H7 (cell line): ENCODE results near the gene ANP32E. TPM values are rescaled to one million over a fixed set of nuclear protein-coding genes. Genes with fewer than 3 reads are reported as not detected.
"Not testable (repeated sequence)": the region's sequence is repeated elsewhere in the genome, so short reads cannot be mapped to it uniquely, and the experiment has no call there.

Experiments used
- DNase-seq: peaks from one replicate; pipeline ENCODE4 v3.0.0; 2012
- H3K27me3 ChIP-seq: 2 replicates; pipeline ENCODE4 v1.6.0; 2011; ENCODE audit warnings: mild to moderate bottlenecking, low read length; ENCODE audit not compliant: control insufficient read depth, insufficient read depth
- H3K36me3 ChIP-seq: replicated peaks from 2 replicates; pipeline ENCODE4 v1.5.1; 2011; ENCODE audit warnings: low read length; ENCODE audit not compliant: control insufficient read depth, insufficient read depth
- H3K4me3 ChIP-seq: 2 replicates; pipeline ENCODE4 v1.5.1; 2011; ENCODE audit warnings: low read depth, mild to moderate bottlenecking, control low read depth, low read length, moderate library complexity; ENCODE audit not compliant: insufficient read depth
- total RNA-seq: library from RNA; depleted of rRNA; stranded (reverse); fragments of >200 nt; shearing (Covaris generic); gene quantifications from 2 replicates; pipeline ENCODE4 v1.2.3, GENCODE V29; 2014

Gene ANP32E
- total RNA-seq, 1 experiment from 2014 or later: 83.8 TPM

DNA sequence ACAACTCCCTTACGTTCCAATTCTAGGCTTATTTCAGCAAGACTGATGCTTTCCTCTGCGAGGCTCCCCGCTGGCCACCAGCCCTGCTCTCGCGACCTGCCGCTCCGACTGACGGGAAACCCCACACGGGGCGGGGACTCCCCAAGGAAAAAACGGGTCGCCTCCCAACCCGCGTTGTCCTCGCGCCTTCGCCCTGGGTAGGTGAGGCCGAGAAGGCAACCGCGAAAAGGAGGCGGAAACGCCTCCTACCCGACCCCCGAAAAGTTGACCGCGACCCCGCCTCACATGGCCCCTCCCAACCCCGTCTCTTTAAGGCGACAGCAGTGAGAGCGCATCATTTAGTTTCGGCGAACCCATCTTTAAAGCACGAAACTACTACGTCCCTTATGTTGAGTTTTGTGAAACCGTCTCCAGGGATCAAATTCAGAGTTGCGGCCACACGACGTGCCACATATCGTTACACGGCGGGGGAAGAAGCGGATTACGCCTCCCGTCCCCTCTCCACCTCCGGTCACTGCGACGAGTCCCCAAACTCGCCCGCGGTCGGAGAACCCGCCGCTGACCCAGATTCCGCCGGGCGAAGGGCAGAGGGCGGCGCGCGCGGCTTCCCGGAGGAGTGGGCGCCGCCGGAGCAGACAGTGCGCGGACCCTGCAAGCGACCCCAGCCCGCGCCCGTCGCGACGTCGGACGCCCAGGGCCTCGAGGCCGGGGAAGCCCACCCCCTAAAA, 1.2 kb downstream of the ANP32E start:
- peak overlapping the region; percentile 94 for H3K4me3 ChIP-seq
- no peaks in the 10 kb centered on the region for H3K27me3 ChIP-seq
- no peaks in the 10 kb centered on the region; the same call in none of the 2 replicates for H3K36me3 ChIP-seq
- peak; percentile 90 for DNase-seq

DNA sequence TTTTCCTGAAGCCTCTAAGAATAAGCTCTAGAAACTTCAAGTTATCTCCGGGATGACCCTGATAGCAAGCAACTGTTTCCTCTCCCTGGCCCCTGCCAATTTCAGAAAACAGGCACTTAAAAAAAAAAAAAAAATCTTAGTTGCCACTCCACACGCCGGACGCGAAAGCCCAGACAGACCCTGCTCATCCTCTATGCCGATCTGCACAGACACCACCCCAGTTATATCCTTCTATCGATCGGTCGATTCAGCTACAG, 1.7 kb downstream of the ANP32E start:
- no peaks in the 10 kb centered on the region for H3K27me3 ChIP-seq
- DNase-seq: no peak
- H3K36me3 ChIP-seq: no peaks in the 10 kb centered on the region; the same call in none of the 2 replicates
- H3K4me3 ChIP-seq: peak overlapping the region; percentile 94

DNA sequence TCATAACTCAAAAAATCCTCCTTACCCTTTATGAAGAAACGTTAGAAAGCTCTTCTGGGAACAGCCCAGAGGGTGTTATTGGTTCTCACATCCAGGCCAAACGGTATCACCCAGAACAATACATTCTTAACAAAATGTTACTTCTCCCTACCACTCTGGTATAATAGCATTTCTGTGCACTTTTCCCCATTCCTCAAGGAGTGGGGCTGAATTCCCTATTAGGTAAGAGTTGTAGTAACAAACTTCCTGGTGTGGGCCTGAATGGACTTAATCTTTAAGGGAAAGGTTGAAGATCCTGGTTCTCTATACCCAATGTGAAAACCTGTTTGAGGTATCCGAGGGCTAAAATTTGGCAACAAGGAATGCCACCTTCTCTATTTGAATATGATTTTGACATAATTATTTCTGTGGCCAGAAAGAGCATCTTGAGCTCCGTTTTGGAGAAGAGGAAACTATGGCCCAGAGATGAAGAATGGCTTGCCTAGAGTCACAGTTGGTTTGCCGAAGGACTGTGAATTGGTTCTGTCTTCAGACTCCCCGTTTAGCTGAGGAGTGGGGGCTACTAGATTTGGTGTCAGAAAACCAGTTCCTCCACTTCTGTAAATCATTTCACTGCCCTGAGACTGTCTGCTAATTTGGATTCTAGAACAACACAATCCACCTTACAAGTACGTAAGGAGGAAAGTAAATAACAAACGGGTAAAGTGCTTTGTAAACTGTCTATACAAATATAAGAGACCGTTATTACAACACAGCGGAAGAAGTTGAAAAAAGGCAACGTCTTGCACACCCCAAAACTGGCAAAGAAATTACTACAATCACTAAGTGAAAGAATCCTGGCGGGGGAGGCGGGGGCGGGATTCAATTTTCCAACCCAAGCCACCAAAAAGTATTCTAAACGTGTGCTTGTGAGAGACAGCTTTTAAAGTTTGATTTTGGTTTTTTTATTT, 2.3 kb downstream of the ANP32E start:
- DNase-seq: no peak
- H3K36me3 ChIP-seq: no peaks in the 10 kb centered on the region; the same call in none of the 2 replicates
- peak overlapping the region; percentile 94 for H3K4me3 ChIP-seq
- no peaks in the 10 kb centered on the region for H3K27me3 ChIP-seq

DNA sequence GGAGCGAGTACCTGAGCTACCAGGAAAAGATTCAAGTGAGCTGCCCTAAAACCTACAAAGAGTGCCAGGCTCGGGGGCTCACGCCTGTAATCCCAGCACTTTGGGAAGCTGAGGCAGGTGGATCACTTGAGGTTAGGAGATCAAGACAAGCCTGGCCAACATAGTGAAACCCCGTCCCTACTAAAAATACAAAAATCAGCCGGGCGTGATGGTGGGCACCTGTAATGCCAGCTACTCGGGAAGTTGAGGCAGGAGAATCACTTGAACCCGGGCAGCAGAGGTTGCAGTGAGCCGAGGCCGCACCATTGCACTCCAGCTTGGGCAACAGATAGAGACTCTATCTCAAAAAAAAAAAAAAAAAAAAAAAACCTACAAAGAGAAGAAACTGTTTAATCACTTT, 3.0 kb downstream of the ANP32E start:
- H3K27me3 ChIP-seq, H3K36me3 ChIP-seq, DNase-seq, H3K4me3 ChIP-seq: not testable (repeated sequence)

DNA sequence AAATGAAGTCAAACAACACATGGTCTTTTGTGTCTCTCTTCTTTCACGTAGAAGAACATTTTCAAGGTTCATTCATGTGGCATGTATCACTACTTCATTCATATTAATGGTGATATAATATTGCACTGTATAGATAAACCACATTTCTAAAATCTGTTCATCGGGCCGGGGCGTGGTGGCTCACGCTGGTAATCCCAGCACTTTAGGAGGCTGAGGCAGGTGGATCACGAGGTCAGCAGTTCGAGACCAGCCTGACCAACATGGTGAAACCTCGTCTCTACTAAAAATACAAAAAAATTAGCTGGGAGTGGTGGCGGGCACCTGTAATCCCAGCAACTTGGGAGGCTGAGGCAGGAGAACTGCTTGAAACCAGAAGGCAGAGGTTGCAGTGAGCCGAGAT, 7.7 kb downstream of the ANP32E start:
- peaks cover 16% of the 10 kb centered on the region for H3K36me3 ChIP-seq
- DNase-seq, H3K4me3 ChIP-seq, H3K27me3 ChIP-seq: not testable (repeated sequence)

DNA sequence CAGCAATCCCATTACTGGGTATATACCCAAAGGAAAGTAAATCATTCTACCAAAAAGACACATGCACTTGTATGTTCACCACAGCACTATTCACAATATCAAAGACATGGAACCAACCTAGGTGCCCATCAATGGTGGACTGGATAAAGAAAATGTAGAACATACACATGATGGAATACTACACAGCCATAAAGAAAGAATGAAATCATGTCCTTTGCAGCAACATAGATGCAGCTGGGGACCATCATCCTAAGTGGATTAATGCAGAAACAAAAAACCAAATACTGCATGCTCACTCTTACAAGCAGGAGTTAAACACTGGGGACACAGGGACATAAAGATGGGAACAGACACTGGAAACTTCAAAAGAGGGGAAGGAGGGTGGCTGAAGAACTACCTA, 8.7 kb downstream of the ANP32E start:
- peaks cover 17% of the 10 kb centered on the region for H3K36me3 ChIP-seq
- no peak for DNase-seq
- no peak overlapping the region for H3K4me3 ChIP-seq
- no peaks in the 10 kb centered on the region for H3K27me3 ChIP-seq

DNA sequence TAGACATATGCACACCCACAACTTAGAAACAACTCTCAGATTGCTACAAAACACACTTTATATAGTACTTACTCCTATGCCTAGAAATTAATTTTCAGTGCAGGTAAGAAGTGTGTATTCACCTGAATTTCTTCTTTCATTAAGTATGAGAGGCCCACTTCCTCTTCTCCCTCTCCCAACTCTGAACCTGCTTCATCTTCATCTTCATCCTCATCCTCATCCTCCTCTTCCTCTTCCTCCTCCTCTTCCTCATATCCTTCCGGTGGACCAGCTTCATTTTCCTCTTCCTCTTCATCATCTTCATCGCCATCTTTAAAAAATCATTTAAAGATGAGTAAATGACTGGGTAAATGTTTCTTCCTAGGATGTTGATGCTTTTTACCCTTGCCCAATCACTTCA, 9.4 kb downstream of the ANP32E start:
- peaks cover 17% of the 10 kb centered on the region for H3K36me3 ChIP-seq

DNA sequence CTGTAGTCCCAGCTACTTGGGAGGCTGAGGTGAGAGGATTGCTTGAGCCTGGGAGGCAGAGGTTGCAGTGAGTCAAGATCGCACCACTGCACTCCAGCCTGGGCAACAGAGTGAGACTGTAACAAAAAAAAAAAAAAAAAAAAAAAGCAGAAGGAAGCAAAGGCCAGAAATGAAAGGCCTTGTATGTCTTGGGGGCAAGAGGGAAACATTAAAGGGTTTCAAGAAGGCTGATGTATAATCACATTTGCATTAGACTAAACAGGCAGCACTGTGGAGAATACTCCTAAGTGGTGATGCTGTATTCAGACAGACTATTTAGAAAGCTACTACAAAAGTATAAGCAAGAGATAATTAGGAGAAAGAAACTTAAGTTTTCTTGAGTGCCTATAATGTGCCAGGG, 10.4 kb downstream of the ANP32E start:
- Histone ChIP-seq H3K36me3 (peaks cover 18% of the 10 kb centered on the region), H3K27me3 (no peaks in the 10 kb centered on the region), H3K4me3 (no peak overlapping the region)
- DNase-seq: no peak

More for the DNA sequence above, 9.4 kb downstream of the ANP32E start:
- DNase-seq: no peak
- Histone ChIP-seq H3K27me3 (no peaks in the 10 kb centered on the region), H3K4me3 (no peak overlapping the region)

DNA sequence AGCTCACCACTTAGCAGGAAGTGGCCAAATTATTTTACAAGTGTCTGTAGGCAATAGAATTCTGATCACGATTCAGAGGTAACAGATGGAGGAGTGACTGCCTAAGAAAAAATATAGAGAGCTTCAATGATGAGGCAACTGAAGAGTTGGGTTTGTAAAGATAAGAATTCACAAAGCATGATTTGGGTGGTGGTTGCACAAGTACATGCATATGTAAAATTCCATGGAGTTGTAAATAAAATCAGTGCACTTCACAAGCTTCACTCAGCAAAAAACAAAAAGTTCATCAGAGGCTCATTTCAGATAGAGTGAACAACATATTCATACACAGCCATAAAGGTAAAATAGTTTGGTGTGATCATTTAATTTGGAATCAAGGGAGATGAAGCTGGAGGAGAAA, 10.9 kb downstream of the ANP32E start:
- Histone ChIP-seq H3K36me3 (peaks cover 18% of the 10 kb centered on the region), H3K27me3 (no peaks in the 10 kb centered on the region), H3K4me3 (no peak overlapping the region)
- no peak for DNase-seq

DNA sequence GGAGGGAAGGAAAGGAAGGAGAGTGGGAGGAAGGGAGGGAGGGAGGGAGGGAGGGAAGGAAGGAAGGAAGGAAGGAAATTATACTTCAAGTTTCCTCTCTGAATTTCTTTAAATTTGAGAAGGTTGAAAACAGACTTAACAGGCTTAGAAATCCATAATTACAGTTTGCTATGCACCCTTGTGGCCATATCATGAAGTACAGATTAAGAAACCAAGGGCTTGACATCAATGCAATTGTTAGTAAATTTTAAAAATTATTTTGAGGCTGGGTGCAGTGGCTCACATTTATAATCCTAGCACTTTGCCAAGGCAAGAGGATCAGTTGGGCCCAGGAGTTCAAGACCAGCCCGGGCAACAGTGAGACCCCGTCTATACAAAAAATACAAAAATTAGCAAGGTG, 14.4 kb downstream of the ANP32E start:
- Histone ChIP-seq H3K4me3 (no peak overlapping the region), H3K36me3 (peaks cover 16% of the 10 kb centered on the region)
- no peak for DNase-seq

DNA sequence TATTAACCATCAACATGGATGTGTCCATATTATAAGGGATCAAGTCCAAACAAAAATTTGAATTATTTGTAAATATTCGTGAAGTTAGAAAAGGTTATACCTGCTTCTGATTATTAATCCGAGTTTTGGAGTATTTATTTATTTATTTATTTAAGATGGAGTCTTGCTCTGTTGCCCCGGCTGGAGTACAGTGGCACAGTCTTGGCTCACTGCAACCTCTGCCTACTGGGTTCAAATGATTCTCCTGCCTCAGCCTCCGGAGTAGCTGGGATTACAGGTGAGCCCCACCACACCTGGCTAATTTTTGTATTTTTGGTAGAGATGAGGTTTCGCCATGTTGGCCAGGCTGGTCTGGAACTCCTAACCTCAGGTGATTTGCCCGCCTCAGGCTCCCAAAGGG, 20.1 kb downstream of the ANP32E start:
- DNase-seq, H3K36me3 ChIP-seq, H3K4me3 ChIP-seq, H3K27me3 ChIP-seq: not testable (repeated sequence)

More for the DNA sequence above, 14.4 kb downstream of the ANP32E start:
- H3K27me3 ChIP-seq: no peaks in the 10 kb centered on the region

DNA sequence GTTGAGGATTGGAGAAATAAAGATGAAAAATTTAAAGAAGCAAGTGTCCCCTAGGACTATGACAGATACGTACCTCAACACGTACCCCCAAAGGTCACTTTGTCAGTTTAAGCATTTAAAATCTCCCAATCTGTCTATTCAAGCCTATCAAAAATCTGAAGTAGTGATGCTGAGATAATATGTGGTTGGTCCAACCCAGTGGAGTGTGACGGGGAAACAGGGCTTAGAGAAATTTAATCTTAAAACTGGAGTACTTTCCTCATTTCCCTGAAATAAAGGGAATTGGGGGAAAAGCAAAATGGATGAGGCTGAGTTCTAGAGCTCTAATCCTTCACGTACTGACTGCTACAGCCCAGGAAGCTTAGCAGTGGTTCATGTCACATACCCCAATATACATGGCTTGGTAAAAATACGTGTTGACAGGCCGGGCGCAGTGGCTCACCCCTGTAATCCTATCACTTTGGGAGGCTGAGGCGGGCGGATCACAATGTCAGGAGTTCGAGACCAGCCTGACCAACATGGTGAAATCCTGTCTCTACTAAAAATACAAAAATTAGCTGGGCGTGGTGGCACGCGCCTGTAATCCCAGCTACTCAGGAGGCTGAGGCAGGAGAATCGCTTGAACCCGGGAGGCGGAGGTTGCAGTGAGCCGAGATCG, 21.7 kb downstream of the ANP32E start:
- H3K36me3 ChIP-seq, DNase-seq, H3K27me3 ChIP-seq: not testable (repeated sequence)
- H3K4me3 ChIP-seq: peak overlapping the region; percentile 41; the same call in 1 of the 2 replicates

DNA sequence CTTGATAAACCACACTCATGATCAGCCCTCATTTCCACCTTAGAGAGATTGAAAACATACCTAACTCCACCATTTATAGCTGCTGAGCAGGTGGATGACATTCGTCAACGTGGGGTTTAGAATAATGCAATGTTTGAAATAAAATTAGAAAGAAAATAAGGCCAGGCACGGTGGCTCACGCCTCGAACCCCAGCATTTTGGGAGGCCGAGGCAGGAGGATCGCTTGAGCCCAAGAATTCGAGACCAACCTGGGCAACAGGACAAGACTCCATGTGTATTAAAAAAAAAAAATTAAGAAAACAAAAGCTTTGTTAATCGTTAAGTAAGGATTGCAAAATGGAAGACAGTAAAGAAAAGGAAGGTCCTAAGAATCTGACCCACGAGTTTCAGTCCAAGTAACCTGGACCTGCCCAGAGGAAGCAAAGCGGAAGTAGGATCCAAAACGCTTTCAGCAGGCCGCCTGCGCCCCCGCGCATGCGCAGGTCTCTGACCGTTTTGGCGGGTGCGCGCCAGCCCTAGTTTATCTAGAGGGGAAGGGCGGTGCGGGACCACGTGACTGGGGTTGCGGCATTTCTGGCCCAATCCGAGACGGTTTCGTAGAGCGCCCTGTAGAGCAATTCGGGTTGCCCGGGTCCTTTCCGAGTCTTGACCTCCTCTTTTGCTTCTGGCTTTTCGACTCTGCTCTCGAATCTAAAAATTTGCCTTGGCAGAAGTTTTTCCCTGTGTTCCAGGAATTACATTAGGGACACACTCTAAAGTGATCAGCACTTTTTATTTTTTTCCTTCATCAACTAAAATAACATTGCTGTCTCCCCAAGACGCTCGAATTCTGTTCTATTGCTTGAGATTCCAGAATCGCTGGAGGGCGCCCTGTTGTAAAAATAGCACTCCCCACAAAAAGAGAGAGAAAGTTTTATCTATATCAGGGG, 22.5 kb downstream of the ANP32E start:
- peak overlapping the region; percentile 41 for H3K4me3 ChIP-seq

DNA sequence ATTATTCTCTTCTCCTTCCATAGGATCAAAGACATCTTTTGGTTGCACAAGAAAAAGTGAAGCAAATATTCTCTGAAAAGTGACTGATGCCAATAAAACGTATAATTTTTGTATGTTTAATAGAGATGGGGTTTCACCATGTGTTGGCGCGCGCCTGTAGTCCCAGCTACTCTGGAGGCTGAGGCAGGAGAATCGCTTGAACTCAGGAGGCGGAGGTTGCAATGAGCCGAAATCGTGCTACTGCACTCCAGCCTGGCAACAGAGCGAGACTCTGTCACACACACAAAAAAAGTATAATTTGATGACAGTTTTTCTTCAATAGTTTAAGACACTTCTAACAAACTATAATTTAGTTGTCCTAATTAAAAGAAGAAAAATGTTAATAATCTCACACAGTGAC, 23.8 kb downstream of the ANP32E start:
- no peaks in the 10 kb centered on the region for H3K36me3 ChIP-seq
- no peak overlapping the region for H3K4me3 ChIP-seq
- DNase-seq: no peak
- H3K27me3 ChIP-seq: no peaks in the 10 kb centered on the region

More for the DNA sequence above, 22.5 kb downstream of the ANP32E start:
- DNase-seq: peak; percentile 95
- H3K36me3 ChIP-seq: no peaks in the 10 kb centered on the region
- H3K27me3 ChIP-seq: no peaks in the 10 kb centered on the region
